ENCODE measurements around the gene ING5.
"Not testable (repeated sequence)": the region's sequence is repeated elsewhere in the genome, so short reads cannot be mapped to it uniquely, and the experiment has no call there.

ING5 gene

GRCh38 chr2:241720099-241720498, 18.3 kb downstream of the ING5 start:
- no peak for DNase-seq

- DNase-seq, result no peak
Observed at GRCh38 chr2:241720560-241720959, 18.7 kb downstream of the ING5 start.

DNA sequence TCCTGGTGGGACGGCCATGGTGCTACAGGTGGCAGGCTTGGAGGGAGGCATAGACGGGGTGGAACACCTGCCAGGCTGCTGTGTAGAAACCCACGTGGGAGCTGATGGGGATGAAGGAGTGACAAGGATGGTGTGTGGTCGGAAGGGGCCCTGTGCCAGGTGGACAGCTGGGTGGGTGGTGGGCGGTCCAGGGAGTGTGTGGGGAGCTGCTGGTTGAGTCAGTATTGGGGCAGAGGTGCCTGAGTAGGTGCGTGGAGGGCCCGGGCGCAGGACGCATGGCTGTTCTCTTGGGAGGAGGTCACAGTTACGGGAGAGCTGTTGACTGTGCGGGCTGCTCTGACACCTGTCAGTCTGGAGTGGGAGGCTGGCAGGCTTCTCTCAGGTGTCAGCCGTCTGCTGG, 20.0 kb downstream of the ING5 start:
- DNase-seq, result no peak

DNA sequence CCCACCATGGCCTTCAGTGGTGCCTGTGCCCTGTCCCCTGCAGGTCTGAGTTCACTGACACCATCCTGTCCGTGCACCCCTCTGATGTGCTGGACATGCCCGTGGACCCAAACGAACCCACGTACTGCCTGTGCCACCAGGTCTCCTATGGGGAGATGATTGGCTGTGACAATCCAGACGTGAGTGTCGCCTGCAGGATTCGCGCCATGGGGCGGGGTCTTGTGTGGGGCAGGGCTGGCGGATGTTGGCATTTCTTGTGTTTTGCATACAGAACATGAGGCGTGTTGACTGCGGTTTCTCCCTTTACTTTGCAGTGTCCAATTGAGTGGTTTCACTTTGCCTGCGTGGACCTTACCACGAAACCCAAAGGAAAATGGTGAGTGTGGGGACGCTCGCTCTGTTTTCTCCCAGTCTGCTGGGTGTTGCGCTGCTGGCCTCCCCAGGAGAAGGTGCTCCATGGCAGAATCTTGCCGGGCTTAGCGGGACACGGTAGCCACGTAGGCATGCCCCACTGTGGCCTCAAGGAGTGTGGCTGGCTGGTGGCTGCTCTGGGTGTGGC, 21.1 kb downstream of the ING5 start:
- DNase-seq, result no peak

- DNase-seq, result no peak
Observed at GRCh38 chr2:241724259-241724974, 22.6 kb downstream of the ING5 start.

DNA sequence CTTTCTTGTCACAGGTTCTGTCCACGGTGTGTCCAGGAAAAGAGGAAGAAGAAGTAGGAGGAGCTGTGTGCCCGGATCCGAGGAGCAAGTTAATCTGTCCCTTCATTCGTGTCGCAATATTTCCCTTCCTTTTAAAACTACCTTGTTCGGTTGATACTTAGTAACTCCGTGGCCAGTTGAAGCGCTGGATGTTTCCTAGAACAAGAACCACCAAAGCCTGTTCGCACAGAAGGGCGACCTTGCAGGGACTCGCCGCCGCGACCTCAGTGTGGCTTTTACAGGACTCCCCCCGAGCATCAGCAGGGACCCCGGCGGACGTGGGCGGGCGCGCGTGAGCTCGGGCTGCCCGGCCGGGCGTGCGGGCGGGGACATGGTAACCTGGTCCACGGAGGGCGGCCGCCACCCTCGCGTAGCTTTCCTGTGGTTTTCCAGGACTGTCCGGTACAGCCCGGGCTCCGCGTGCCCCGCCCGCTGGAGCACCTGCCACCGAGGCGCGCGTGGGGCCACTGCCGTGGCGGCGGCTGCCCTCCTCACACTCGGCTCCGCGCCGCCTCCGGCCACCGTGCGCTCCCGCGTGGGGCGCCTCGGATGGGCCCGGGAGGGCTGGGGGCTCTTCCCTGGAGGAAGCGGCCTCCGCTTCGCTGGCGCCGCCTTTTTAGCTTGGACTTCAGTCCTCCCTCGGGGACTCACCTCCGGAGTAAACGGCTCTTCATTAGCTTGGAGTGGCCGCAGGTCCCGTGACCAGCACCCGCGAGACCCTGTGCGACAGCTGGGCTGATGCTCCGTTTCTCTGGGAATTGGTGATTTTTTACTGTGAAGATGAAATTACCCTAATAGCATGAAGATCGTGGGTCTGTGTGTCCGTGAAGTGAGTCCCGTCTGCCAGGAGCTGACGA, 23.4 kb downstream of the ING5 start:
- DNase-seq, result no peak

DNA sequence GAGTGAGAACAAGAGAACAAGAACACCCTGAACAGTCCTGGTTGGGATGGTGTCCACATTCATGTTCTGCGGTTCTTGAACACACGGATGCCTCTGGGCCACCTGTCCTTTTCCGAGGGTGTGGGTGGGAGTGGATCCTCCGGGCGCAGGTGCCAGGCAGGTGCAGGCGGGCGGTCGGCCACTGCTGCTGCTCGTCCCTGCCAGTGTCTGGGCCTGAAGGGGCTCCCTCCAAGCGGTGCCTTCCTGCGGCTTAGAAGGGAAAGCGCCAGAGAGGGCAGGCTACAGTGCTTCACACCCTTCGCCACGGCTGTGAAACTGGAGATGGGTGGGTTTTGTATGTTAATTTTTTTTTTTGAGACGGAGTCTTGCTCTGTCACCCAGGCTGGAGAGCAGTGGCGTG, 24.6 kb downstream of the ING5 start:
- no peak for DNase-seq

GRCh38 chr2:241728000-241728399, 26.2 kb downstream of the ING5 start:
- DNase-seq, result no peak

DNA sequence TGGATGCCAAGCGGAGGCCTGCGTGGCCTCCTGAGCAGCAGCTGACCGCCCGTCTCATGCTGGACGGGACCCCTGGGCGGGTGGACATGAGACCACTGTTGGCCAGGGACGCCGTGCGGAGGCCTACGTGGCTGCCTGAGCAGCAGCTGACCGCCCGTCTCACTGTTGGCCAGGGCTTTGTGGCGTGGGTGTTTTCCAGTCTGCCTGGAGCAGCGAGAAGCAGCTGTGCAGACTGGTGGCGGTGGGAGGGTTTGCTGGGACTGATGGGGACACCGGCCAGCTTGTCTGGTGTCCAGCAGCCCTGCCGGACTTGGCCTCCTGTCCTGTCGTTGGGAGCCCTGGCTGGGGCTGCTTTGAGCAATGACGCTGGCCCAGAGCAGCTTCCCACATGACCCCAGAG, 26.8 kb downstream of the ING5 start:
- no peak for DNase-seq

DNA sequence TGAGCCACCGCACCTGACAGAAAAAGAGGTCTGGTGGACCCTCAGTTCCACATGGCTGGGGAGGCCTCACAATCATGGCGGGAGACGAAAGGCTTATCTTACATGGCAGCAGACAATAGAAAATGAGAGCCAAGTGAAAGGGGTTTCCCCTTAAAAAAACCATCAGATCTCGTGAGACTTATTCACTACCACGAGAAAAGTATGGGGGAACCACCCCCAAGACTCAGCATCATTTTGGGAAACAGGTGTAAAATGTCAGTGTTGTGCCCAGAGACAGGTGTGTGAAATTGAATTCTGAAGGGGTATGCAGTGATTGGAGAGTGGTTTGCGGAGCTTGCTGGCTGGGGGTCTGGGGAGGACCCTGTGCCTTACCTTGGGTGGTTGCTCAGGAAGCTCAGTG, 28.0 kb downstream of the ING5 start:
- DNase-seq, result no peak

GRCh38 chr2:241730671-241731293, 28.9 kb downstream of the ING5 start:
- DNase-seq, result no peak

- not testable (repeated sequence) for DNase-seq
Observed at GRCh38 chr2:241732513-241733186, 30.8 kb downstream of the ING5 start.

DNA sequence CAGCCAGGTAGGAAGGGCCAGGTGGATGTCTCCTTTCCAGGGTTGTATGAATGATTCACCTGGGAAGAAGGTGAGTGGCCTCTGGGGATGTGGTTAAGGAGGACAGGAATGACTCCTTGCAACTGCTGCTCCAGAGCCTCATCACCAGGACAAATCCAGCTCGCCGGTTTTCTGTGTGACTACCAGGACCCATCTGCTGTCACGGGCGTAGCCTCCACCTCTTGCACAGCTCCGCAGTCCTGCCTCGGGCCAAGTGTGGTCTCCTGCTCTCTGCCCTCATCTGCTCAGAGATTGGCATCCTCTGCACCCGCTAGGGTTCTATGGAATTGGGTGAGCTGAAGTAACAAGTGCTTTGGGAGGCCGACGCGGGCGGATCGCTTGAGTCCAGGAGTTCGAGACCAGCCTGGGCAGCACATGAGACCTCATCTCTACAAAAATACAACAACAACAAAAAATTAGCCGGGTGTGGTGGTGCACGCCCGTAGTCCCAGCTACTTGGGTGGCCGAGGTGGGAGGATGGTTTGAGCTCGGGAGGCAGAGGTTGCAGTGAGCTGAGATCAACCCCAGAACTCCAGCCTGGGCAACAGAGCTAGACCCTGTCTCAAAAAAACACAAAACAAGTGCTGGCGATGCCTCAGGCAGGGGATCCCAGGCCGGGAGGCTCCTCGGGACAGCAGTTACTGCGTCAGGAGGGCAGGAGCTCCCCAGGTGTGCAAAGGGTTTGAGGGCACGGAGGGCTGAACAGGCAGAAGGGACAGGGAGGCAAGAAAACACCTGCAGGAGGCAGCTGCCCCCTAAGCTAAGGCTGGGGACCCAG, 31.8 kb downstream of the ING5 start:
- no peak for DNase-seq

- DNase-seq, result no peak
Observed at GRCh38 chr2:241734208-241734466, 32.3 kb downstream of the ING5 start.

- DNase-seq, result peak; percentile 52
Observed at GRCh38 chr2:241734467-241735208, 32.8 kb downstream of the ING5 start, which contains the start of gene D2HGDH. Gene D2HGDH (plus strand): TSS chr2:241734630. CDS start chr2:241735225, 595 bp downstream.

- DNase-seq, result no peak
Observed at GRCh38 chr2:241736111-241736510, 34.3 kb downstream of the ING5 start.

- DNase-seq, result no peak
Observed at GRCh38 chr2:241738040-241738686, 36.3 kb downstream of the ING5 start.

- no peak for DNase-seq
Observed at GRCh38 chr2:241739177-241739576, 37.3 kb downstream of the ING5 start.

GRCh38 chr2:241739651-241740050, 37.8 kb downstream of the ING5 start:
- no peak for DNase-seq

DNA sequence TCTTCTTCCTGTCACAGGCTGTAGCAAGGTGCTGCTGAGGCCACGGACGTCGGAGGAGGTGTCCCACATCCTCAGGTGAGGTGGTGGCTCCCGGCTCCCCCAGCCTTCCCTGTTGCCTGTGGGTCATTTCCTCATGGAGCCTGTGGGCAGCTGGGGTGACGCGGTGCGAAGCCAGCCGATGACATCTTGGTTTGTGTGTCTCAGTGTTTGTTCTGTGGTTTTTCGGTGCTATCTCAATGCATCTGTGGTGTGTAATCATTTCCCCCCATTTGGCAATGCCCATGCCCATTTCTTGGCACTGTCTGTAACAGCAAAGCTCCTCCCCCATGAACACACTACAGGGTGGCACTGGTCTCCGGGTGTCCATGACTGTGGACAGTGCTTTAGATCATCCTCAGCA, 39.2 kb downstream of the ING5 start:
- DNase-seq, result no peak
